Adrenal gland (tissue), 12 donors: ENCODE results near the gene SH3GLB1. TPM values are rescaled to one million over a fixed set of nuclear protein-coding genes. Genes with fewer than 3 reads are reported as not detected.

Experiments used
- DNase-seq, 7 donors: peaks; one replicate each; pipeline ENCODE4 v3.0.0-alpha.2; 2019 to 2020
- H3K27ac ChIP-seq, 5 donors: fragments of 200-600 bp; sonication (generic) in 4 of 5; 1 replicate in 3 of 5; 2 replicates in 2 of 5; pipeline versions ENCODE4 v1.5.1 to v1.8.0; 2016 to 2020; ENCODE audit warnings: mild to moderate bottlenecking in 1 of 5
- H3K27me3 ChIP-seq: fragments of 200-600 bp; 2 replicates; pipeline ENCODE4 v1.8.0; 2021
- H3K36me3 ChIP-seq, 2 donors: fragments of 200-600 bp; replicated peaks in 1 of 2; 1 replicate in 1 of 2; 2 replicates in 1 of 2; pipeline versions ENCODE4 v1.5.1 to v1.8.0; 2018 to 2022
- H3K4me1 ChIP-seq, 2 donors: fragments of 200-600 bp; replicated peaks in 1 of 2; 1 replicate in 1 of 2; 2 replicates in 1 of 2; pipeline versions ENCODE4 v1.5.1 to v1.8.0; 2018 to 2021
- H3K4me3 ChIP-seq, 4 donors: fragments of 200-600 bp; sonication (generic) in 3 of 4; one replicate each; pipeline ENCODE4 v1.5.1; 2016 to 2018
- H3K9me3 ChIP-seq, 3 donors: fragments of 200-600 bp; sonication (generic) in 1 of 3; replicated peaks in 1 of 3; 1 replicate in 2 of 3; 2 replicates in 1 of 3; pipeline versions ENCODE4 v1.5.1 to v1.8.0; 2016 to 2021
- CTCF ChIP-seq, 6 experiments: fragments of 450-650 bp in 4 of 6; fragments of 200-600 bp in 2 of 6; sonication (generic) in 1 of 6; IDR thresholded peaks; 1 replicate in 5 of 6; 2 replicates in 1 of 6; pipeline versions ENCODE4 v1.5.1 to v1.8.0; 2016 to 2021; ENCODE audit warnings: antibody characterized with exemption in 6 of 6, mild to moderate bottlenecking in 2 of 6, moderate library complexity in 1 of 6
- POLR2A ChIP-seq, 2 donors: fragments of 450-650 bp; IDR thresholded peaks; one replicate each; pipeline ENCODE4 v1.6.1; 2017; ENCODE audit warnings: antibody characterized with exemption in 2 of 2, mild to moderate bottlenecking in 2 of 2, moderate library complexity in 1 of 2
- WGBS, 4 donors: extraction: QIAGEN DNeasy Blood & Tissue Kit in 2 of 4; methylation state at CpG; one replicate each; pipeline versions ENCODE4 v1.1.5 to v1.1.7; 2013 to 2017; 5-methylcytosine and 5-hydroxymethylcytosine counted together
- intact Hi-C, 2 donors: fragments of 100-400 bp; cut with DNase I; formaldehyde crosslinking; loops; one replicate each; pipeline versions ENCODE4 v1.14.1 to v1.15.0; 2022 to 2023
- polyA plus RNA-seq, 3 donors: library from polyadenylated mRNA; stranded (reverse); fragments of 200-250 nt in 2 of 3; fragments of 350-450 nt in 1 of 3; fragmentation: Illumina TruSeq in 1 of 3; extraction: RNeasy Lipid Tissue Mini Kit (QIAGEN cat#74804) in 1 of 3; gene quantifications; one replicate each; pipeline ENCODE4 v1.2.3, GENCODE V29; 2013 to 2014
- total RNA-seq, 9 donors: library from RNA; depleted of rRNA in 4 of 9; stranded (reverse); fragments of >200 nt in 4 of 9; fragments of 120-200 nt in 1 of 9; fragmentation: NEBNext Ultra II Directional in 1 of 9; extraction: Animal tissue kit (Norgen Biotek cat#: 25700) in 1 of 9; gene quantifications; one replicate each; pipeline versions ENCODE4 v1.1.0 to v1.2.4, GENCODE V29; 2013 to 2023
- donor health status: healthy with polysubstance abuse.
- donor health status: Bipolar disorder and iron deficiency.
- donor health status: DM: yes; HTN: yes; CAD: no.
- donor health status: DM: no; HTN: no; CAD: no.
- donor health status: DM: no; HTN: no; CAD: no.
- donor health status: DM: yes; HTN: yes; CAD: no.

The SH3GLB1 gene
- total and polyA plus RNA-seq, 12 donors = 22.5 to 105 (median 51.3) TPM

DNA sequence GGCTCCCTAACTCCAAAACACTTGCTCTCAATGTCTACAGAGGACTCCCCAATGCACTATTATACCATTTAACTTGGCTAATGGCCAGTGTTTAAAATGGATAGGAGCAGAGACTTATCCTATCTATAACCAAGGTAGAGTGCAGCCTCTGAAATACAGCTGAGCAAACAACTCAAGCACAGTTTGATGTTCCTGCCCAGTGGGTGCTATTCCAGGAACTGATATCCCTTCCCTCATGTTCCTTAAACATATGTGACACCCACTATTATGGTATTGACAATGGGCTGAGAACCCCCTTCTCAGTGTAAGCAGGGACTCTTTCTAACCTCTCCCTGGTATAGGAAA is 51.7 kb downstream of the SH3GLB1 start:
- no peak for TF ChIP-seq POLR2A (IDR thresholded peaks at IDR 0.05)
- no peak for TF ChIP-seq CTCF (IDR thresholded peaks at IDR 0.05)
- intact Hi-C loops = no loop called here
- DNase-seq = no peak

DNA sequence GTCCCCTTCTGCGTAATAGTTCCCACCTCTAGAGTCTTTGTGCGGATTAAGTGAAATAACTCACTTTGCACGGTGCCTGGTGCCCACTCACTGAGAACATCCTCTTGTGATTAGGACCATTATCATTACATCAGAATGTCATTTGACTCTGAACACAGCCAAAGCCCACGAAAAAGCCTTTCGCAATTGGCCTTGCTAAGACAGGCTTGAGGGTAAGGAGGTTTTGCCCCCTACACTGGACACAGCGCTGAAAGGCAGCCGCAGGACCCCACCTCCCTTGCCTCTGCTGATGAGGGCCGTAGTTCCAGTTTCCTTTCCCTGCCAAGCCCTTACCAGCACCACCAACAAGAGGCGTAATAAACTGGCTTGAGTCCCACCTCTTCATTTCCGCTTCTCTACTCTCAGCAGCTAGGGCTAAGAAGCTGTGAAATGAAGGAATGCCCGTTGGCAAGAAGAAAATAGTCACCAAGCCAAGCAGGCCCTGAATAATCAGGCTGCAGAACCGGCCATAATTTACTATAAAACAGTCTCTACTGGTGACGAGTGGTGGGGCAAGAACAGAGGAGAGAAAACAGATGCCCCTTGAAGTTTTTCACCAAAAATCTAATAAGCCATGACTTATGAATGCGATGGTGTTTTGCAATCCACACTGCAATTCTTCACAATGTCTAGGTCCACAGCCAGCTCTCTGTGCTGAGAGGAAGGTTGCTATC is 53.1 kb downstream of the SH3GLB1 start:
- DNase-seq = no peak
- H3K4me1 ChIP-seq = no peaks in the 10 kb centered on the region
- no peak overlapping the region for H3K4me3 ChIP-seq
- intact Hi-C loops = no loop called here
- H3K36me3 ChIP-seq = no peaks in the 10 kb centered on the region
- no peaks in the 10 kb centered on the region for H3K9me3 ChIP-seq
- no peaks in the 10 kb centered on the region for H3K27me3 ChIP-seq
- TF ChIP-seq CTCF (IDR thresholded peaks at IDR 0.05) (no peak), POLR2A (IDR thresholded peaks at IDR 0.05) (no peak)
- WGBS, 4 donors = 82 to 87% (median 86%) methylated on average over 13 to 14 of the region's 14 CpGs
- H3K27ac ChIP-seq = no peak overlapping the region

More for the DNA sequence above, 51.7 kb downstream of the SH3GLB1 start:
- no peaks in the 10 kb centered on the region for H3K27me3 ChIP-seq
- H3K4me3 ChIP-seq = no peak overlapping the region
- H3K27ac ChIP-seq = no peak overlapping the region
- no peaks in the 10 kb centered on the region for H3K36me3 ChIP-seq
- H3K4me1 ChIP-seq = no peaks in the 10 kb centered on the region
- H3K9me3 ChIP-seq = no peaks in the 10 kb centered on the region

DNA sequence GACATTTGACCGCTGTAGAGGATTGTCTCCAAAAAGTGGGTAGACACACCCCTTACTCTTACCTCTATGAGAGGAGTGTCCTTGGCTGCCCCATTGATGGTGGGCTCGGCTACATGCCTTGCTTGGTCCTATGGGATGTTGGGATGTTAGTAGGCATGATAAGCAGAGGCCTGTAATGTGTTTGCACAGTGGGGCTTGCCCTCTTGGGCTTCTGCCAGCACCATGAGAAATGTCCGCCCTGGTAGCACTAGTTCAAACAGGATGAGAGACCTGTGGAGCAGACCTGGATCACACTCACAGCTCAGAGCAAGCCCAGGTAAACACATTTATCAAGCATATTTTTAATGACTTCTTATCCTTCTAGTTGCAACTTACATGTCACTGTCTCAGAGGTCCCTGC is 54.2 kb downstream of the SH3GLB1 start:
- intact Hi-C loops = no loop called here
- H3K4me1 ChIP-seq = no peaks in the 10 kb centered on the region
- DNase-seq = no peak
- H3K4me3 ChIP-seq = no peak overlapping the region
- TF ChIP-seq CTCF (IDR thresholded peaks at IDR 0.05) (no peak), POLR2A (IDR thresholded peaks at IDR 0.05) (no peak)
- H3K27me3 ChIP-seq = no peaks in the 10 kb centered on the region
- H3K36me3 ChIP-seq = no peaks in the 10 kb centered on the region
- H3K27ac ChIP-seq = no peak overlapping the region
- WGBS, 4 donors = 89 to 96% (median 95%) methylated on average over 3 of the region's 3 CpGs; no CpG with 5 or more reads in 1 of the 4 donors
- H3K9me3 ChIP-seq = no peaks in the 10 kb centered on the region

DNA sequence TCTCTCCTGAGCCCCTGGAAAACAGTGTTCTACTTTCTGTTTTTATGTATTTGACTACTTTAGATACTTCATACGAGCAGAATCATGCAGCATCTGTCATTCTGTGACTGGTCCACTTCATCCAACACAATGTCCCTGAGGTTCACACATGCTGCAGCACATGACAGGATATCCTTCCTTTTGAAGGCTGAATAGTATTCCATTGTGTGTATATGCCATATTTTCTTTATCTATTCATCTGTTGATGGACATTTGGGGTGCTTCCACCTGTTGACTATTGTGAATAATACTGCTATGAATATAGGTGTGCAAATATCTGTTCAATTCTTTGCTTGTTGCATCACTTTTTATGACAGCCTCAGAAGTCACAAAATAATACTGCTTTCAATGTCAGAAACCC is 55.8 kb downstream of the SH3GLB1 start:
- H3K36me3 ChIP-seq = no peaks in the 10 kb centered on the region
- intact Hi-C loops = no loop called here
- no peaks in the 10 kb centered on the region for H3K9me3 ChIP-seq
- TF ChIP-seq CTCF (IDR thresholded peaks at IDR 0.05) = no peak
- TF ChIP-seq POLR2A (IDR thresholded peaks at IDR 0.05) = no peak
- no peak overlapping the region for H3K27ac ChIP-seq
- no peaks in the 10 kb centered on the region for H3K27me3 ChIP-seq
- DNase-seq = no peak
- H3K4me1 ChIP-seq = peaks cover 0 to 4% of the 10 kb centered on the region in 2 donors
- 58 to 90% (median 78%) methylated on average over 1 of the region's 1 CpG for WGBS, 4 donors
- H3K4me3 ChIP-seq = no peak overlapping the region
